ENCODE measurements around the gene SNRPA.
A peak's percentile ranks its signal among the peaks of the same experiment; 100 is the strongest.
"Not testable (repeated sequence)": the region's sequence is repeated elsewhere in the genome, so short reads cannot be mapped to it uniquely, and the experiment has no call there.

The SNRPA gene

GRCh38 chr19:40777937-40778705 lies 27.1 kb downstream of the SNRPA start, which contains the start of gene RAB4B:
RAB4B (plus strand) TSS chr19:40778247; CDS start chr19:40778376, 129 bp downstream.
- DNase-seq, result peak; percentile 100

GRCh38 chr19:40778706-40779284 lies 27.8 kb downstream of the SNRPA start:
- no peak for DNase-seq

DNA sequence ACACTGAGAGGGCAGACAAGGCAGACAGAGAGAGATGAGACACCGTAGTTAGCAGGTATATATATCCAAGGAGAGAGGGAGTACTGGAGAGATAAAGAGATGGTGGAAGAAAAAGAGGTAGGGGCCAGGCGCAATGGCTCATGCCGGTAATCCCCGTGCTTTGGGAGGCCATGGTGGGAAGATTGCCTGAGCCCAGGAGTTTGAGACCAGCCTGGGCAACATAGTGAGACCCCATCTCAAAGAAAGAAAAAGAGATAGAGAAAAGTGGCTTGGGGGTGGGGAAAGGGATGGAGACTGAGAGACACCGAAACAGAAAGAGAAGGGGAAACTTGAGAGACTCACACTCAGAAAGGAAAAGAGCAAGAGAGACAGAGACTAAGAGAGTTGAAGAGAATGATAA lies 29.6 kb downstream of the SNRPA start:
- DNase-seq, result no peak

DNA sequence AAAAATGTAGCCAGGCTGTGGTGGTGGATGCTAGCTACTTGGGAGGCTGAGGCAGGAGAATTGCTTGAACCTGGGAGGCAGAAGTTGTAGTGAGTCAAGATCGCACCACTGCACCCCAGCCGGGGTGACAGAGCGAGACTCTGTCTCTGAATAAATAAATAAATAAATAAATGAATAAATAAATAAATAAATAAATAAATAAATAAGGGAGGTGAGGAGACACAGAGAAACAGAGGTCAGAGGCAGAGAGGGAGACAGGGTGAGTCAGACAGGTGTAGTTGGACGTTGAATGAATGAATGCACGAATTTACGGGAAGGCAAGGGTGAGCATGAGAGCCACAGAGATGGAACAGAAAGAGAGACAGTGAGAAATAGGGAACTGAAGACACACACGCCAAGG lies 30.1 kb downstream of the SNRPA start:
- DNase-seq, result no peak

GRCh38 chr19:40783711-40784110 lies 32.7 kb downstream of the SNRPA start:
- DNase-seq, result no peak

DNA sequence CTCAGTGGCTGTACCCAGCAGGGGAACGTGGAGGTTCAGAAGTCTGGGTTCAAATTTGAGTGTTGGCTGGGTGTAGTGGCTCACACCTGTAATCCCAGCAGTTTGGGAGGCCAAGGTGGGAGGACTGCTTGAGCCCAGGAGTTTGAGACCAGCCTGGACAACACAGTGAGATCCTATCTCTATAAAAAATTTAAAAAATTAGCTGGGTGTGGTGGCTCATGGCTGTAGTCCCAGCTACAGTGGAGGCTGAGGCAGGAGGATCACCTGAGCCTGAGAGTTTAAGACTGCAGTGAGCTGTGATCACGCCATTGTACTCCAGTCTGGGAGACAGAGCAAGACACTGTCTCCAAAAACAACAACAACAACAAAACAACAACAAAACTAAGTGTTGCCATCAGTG lies 33.1 kb downstream of the SNRPA start:
- DNase-seq, result not testable (repeated sequence)

- no peak for DNase-seq
Observed at GRCh38 chr19:40785526-40785925, 34.5 kb downstream of the SNRPA start.

DNA sequence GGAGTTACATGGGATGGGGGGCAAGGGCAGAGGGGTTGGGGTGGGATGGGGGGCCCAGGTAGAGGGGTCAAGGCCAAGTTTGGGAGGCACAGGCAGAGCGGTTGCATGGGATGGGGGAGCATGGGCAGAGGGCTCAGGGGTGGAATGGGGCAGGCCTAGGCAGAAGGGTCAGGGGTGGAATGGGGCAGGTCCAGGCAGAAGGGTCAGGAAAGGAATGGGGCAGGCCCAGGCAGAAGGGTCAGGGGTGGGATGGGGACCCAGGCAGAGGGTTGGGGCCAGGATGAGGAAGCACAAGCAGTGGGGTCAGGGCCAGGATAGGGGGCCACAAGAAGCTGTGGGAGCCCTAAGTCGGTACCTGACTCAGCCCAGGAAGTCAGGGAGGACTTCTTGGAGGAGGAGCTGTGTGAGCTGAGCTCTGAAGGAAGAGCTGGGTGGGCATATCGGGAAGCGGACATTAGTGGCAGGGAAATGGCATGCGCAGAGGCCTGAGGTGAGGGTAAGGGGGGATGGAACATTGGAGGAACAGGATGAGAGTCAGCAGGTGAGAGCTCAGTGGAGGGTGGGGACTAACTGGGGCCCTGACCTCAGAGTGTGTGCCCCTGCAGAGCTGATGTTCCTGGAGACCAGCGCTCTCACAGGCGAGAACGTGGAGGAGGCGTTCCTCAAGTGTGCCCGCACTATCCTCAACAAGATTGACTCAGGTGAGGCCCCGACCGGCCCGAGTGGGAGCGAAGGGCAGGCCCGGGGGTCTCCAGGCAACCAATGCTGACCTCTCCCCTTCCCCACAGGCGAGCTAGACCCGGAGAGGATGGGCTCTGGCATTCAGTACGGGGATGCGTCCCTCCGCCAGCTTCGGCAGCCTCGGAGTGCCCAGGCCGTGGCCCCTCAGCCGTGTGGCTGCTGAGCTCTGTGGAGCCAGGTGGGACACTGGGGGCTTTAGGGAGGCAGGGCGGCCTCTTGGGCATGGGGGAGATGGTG lies 35.3 kb downstream of the SNRPA start:
- DNase-seq, result no peak

DNA sequence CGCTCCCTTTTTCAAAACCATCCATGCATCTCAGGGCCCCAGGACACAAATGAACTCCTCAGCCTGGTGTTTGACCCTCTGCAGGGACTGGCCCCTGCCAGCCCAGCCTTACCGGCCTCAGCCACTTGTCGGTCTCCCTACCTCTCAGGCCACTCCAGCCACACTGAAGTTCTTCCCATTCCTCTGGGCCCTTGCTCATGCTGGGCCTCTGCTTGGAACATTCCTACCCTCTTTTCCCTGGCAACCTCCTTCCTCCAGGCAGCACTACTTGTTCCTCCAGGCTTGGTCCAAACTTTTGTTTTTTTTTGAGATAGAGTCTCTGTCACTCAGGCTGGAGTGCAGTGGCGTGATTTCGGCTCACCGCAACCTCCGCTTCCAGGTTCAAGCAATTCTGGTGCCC lies 40.3 kb downstream of the SNRPA start:
- DNase-seq, result no peak

- DNase-seq, result no peak
Observed at GRCh38 chr19:40791996-40792395, 41.0 kb downstream of the SNRPA start.

DNA sequence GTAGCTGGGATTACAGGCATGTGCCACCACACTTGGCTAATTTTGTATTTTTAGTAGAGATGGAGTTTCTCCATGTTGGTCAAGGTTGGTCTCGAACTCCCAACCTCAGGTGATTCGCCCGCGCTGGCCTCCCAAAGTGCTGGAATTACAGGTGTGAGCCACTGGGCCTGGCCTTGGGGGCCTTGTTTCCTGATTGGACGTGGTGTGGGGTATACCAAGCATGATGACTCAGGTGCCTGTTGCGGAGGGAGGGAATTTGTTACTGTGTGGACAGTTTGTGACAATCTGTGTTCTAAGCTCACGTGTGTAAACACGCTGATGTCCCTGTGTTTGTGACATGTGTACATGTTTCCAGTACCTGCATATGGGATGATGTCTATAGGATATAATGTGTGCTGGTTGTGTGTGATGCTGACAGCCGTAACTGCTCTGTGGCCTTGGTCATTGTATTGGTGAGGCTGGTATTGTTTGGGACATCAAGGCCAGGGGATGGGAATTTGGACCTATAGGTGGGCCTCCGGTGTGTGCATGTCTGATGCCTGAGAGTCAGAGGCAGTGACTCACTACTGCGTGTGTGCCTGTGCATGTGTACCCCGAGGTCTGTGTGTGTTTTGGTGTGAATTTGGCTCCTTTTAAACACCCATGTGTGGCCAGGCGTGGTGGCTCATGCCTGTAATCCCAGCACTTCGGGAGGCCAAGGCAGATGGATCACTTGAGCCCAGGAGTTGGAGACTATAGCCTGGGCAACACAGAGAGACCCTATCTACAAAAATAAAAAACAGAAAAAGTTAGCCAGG lies 46.4 kb downstream of the SNRPA start:
- DNase-seq, result no peak

GRCh38 chr19:40797963-40798682 lies 47.1 kb downstream of the SNRPA start:
- peak; percentile 78 for DNase-seq

- peak; percentile 100 for DNase-seq
Observed at GRCh38 chr19:40798683-40799557, 47.9 kb downstream of the SNRPA start, which contains the start of gene EGLN2. EGLN2 (plus strand) TSS chr19:40799191; CDS start chr19:40800573, 1,382 bp downstream.

DNA sequence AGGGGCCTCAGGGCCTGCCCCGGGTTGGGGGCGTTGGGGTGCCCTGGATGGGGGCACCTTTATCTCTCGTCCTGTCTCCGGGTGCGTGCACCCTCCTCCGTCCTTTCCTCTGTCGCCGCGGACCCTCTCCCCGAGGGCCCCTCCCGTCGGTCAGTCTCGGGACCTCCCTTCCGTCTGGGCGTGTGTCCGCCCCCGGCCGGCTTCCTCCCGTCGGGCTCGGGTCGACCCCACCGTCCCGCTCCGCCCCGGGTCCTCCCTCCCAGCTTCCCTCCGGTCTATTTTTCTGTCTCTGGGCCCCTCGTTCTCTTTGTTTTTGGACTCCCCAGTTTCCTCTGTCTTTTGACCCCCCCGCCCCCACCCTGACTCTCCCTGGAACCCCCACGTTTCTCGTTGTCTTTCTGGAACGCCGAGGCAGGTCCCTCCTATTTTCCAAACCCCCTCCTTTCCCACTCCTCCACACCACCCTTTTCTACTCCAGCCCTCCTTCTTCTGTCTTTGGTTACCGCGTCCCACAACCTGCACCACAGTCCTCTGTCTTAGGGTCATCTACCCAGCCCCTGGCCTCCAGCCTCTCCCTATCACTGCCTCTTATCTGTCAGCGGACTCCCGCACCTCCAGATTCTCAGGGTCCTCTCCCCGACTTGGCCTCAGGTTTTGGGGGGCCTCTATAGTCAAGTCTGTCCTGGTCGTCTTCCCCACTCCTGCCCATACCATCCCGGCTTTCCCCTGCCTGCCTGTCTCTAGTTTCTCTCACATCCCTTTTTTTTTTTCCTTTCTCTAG lies 48.7 kb downstream of the SNRPA start:
- DNase-seq, result no peak

DNA sequence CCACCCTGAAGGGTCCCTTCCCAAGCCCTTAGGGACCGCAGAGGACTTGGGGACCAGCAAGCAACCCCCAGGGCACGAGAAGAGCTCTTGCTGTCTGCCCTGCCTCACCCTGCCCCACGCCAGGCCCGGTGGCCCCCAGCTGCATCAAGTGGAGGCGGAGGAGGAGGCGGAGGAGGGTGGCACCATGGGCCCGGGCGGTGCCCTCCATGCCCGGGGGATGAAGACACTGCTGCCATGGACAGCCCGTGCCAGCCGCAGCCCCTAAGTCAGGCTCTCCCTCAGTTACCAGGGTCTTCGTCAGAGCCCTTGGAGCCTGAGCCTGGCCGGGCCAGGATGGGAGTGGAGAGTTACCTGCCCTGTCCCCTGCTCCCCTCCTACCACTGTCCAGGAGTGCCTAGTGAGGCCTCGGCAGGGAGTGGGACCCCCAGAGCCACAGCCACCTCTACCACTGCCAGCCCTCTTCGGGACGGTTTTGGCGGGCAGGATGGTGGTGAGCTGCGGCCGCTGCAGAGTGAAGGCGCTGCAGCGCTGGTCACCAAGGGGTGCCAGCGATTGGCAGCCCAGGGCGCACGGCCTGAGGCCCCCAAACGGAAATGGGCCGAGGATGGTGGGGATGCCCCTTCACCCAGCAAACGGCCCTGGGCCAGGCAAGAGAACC lies 49.5 kb downstream of the SNRPA start:
- DNase-seq, result no peak

DNA sequence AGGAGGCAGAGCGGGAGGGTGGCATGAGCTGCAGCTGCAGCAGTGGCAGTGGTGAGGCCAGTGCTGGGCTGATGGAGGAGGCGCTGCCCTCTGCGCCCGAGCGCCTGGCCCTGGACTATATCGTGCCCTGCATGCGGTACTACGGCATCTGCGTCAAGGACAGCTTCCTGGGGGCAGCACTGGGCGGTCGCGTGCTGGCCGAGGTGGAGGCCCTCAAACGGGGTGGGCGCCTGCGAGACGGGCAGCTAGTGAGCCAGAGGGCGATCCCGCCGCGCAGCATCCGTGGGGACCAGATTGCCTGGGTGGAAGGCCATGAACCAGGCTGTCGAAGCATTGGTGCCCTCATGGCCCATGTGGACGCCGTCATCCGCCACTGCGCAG lies 50.0 kb downstream of the SNRPA start:
- no peak for DNase-seq

- no peak for DNase-seq
Observed at GRCh38 chr19:40801426-40802299, 50.7 kb downstream of the SNRPA start.
